Tibial artery (tissue), 4 donors: ENCODE data around the gene ARL13A.
A peak's percentile ranks its signal among the peaks of the same experiment; 100 is the strongest.
"Not testable (repeated sequence)": the region's sequence is repeated elsewhere in the genome, so short reads cannot be mapped to it uniquely, and the experiment has no call there.

Source experiments
- DNase-seq, 2 donors: peaks; one replicate each; pipeline ENCODE4 v3.0.0-alpha.2; 2019
- H3K27ac ChIP-seq, 2 donors: fragments of 200-600 bp; sonication (generic) in 1 of 2; 1 replicate in 1 of 2; 2 replicates in 1 of 2; pipeline ENCODE4 v1.5.1; 2018 to 2019; ENCODE audit warnings: mild to moderate bottlenecking in 1 of 2
- H3K27me3 ChIP-seq, 2 donors: fragments of 200-600 bp; sonication (generic) in 1 of 2; one replicate each; pipeline versions ENCODE4 v1.5.1 to v1.6.0; 2016 to 2019
- H3K36me3 ChIP-seq, 3 donors: fragments of 200-600 bp; sonication (generic) in 2 of 3; one replicate each; pipeline ENCODE4 v1.5.1; 2016 to 2019; ENCODE audit warnings: mild to moderate bottlenecking in 2 of 3
- H3K4me1 ChIP-seq, 4 donors: fragments of 200-600 bp; sonication (generic) in 2 of 4; 1 replicate in 3 of 4; 2 replicates in 1 of 4; pipeline ENCODE4 v1.5.1; 2016 to 2019
- H3K4me3 ChIP-seq, 2 donors: fragments of 200-600 bp; sonication (generic) in 1 of 2; 1 replicate in 1 of 2; 2 replicates in 1 of 2; pipeline ENCODE4 v1.5.1; 2018 to 2019; ENCODE audit warnings: mild to moderate bottlenecking in 2 of 2
- H3K9me3 ChIP-seq, 3 donors: fragments of 200-600 bp; sonication (generic) in 1 of 3; one replicate each; pipeline ENCODE4 v1.5.1; 2016 to 2019
- CTCF ChIP-seq, 2 experiments: fragments of 200-600 bp in 1 of 2; fragments of 450-650 bp in 1 of 2; IDR thresholded peaks; one replicate each; pipeline ENCODE4 v1.5.1; 2017 to 2019; ENCODE audit warnings: antibody characterized with exemption in 2 of 2, mild to moderate bottlenecking in 1 of 2, moderate library complexity in 1 of 2
- intact Hi-C: fragments of 100-400 bp; cut with DNase I; formaldehyde crosslinking; loops from one replicate; pipeline ENCODE4 v1.15.0; 2023; ENCODE audit warnings: low total_unique reads

ARL13A gene

DNA sequence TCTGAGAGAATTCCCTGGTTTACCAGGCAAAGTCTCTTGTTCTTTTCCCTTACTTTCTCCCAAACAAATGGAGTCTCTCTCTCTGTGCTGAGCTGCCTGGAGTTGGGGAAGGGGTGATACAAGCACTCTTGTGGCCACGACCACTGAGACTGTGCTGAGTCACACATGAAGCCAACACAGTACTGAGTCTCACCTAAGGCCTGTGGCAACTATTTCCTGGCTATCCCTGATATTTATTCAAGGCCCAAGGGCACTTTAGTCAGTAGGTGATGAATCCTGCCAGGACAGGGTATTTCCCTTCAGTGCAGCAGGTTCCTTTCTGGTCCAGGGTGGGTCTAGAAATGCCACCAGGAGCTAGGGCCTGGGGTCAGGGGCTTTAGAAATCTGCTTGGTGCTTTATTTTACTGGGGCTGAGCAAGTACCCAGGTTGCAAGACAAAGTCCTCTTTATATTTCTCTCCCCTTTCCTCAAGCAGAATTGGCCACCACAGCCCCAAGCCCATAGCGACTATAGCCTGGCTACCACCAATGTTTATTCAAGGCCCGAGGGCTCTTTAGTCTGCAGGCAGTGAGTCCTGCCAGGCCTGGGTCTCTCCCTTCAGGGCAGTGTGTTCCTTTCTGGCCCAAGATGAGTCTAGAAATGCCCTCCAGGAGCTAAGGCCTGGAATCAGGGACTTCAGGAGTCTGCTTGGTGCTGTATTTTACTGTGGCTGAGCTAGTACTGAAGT, 10.5 kb downstream of the ARL13A start:
- no peaks in the 10 kb centered on the region for H3K36me3 ChIP-seq
- H3K27ac ChIP-seq: peak overlapping the region; percentile 73 to 81
- intact Hi-C loops: no loop called here
- peaks cover 0 to 19% (median 0%) of the 10 kb centered on the region in 4 donors for H3K4me1 ChIP-seq
- TF ChIP-seq CTCF (IDR thresholded peaks at IDR 0.05): no peak
- no peaks in the 10 kb centered on the region for H3K9me3 ChIP-seq
- DNase-seq: no peak
- H3K4me3 ChIP-seq: no peak overlapping the region
- H3K27me3 ChIP-seq: no peaks in the 10 kb centered on the region

- Histone ChIP-seq H3K4me3 (no peak overlapping the region), H3K4me1 (peaks cover 0 to 19% (median 0%) of the 10 kb centered on the region in 4 donors), H3K27me3 (no peaks in the 10 kb centered on the region), H3K36me3 (no peaks in the 10 kb centered on the region), H3K9me3 (no peaks in the 10 kb centered on the region), H3K27ac (peak overlapping the region; percentile 73 to 81)
- peak; percentile 44 to 90 for DNase-seq
- TF ChIP-seq CTCF (IDR thresholded peaks at IDR 0.05): no peak
- intact Hi-C loops: no loop called here
Measured at GRCh38 chrX:100980608-100981497, 11.3 kb downstream of the ARL13A start.

- H3K4me3 ChIP-seq, intact Hi-C loops, H3K36me3 ChIP-seq, H3K9me3 ChIP-seq, DNase-seq, H3K27me3 ChIP-seq: not testable (repeated sequence)
- Histone ChIP-seq H3K27ac (peak overlapping the region in 1 of 2 donors; percentile 81), H3K4me1 (peaks cover 0 to 19% (median 0%) of the 10 kb centered on the region in 4 donors)
Measured at GRCh38 chrX:100981498-100981845, 12.0 kb downstream of the ARL13A start.

- no peaks in the 10 kb centered on the region for H3K9me3 ChIP-seq
- no peak overlapping the region for H3K4me3 ChIP-seq
- peaks cover 0 to 19% (median 0%) of the 10 kb centered on the region in 4 donors for H3K4me1 ChIP-seq
- peaks cover 0 to 9% (median 0%) of the 10 kb centered on the region in 3 donors for H3K36me3 ChIP-seq
- no peak for DNase-seq
- TF ChIP-seq CTCF (IDR thresholded peaks at IDR 0.05): no peak
- no peak overlapping the region for H3K27ac ChIP-seq
- no peaks in the 10 kb centered on the region for H3K27me3 ChIP-seq
- intact Hi-C loops: no loop called here
Measured at GRCh38 chrX:100984818-100985217, 15.3 kb downstream of the ARL13A start.

DNA sequence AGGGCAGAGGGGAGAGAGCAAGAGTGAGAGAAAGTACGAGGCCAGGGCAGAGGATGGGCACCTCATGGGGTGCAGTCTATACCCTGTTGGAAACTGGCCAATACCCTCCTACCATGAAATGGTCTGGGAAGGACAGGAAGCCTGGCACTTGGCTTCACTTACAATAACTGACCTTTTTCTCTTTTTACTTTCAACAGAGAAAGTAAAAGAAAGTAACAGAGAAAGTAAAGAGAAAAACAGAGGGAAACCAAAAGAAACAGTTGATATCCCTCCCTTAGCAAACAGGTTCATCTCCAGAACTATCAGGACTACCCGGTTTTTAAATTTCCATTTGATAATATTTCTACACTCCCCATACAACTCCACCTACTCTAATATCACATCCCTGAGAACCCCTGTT, 20.6 kb downstream of the ARL13A start:
- Histone ChIP-seq H3K4me3 (no peak overlapping the region), H3K36me3 (peaks cover 0 to 9% (median 0%) of the 10 kb centered on the region in 3 donors), H3K4me1 (no peaks in the 10 kb centered on the region), H3K27me3 (no peaks in the 10 kb centered on the region), H3K27ac (no peak overlapping the region), H3K9me3 (no peaks in the 10 kb centered on the region)
- no peak for DNase-seq
- intact Hi-C loops: no loop called here
- no peak for TF ChIP-seq CTCF (IDR thresholded peaks at IDR 0.05)
